RWPE2 (cell line): ENCODE data around the gene MAGED4B.

Experiments
- ATAC-seq: fragments of 200-7000 bp; cut with Tn5 transposase; 3 replicates; pipeline ENCODE4 v1.9.1; 2021; ENCODE audit warnings: low read depth
- DNase-seq: peaks from one replicate; pipeline ENCODE4 v3.0.0-alpha.2; 2020; ENCODE audit warnings: low spot score
- H3K27ac ChIP-seq: fragments of 450-650 bp; 2 replicates; pipeline ENCODE4 v1.5.1; 2017; ENCODE audit warnings: mild to moderate bottlenecking; ENCODE audit not compliant: poor library complexity, severe bottlenecking
- H3K27me3 ChIP-seq: fragments of 250-450 bp; sonication (Bioruptor Pico); 2 replicates; pipeline ENCODE4 v1.5.1; 2021; ENCODE audit warnings: mild to moderate bottlenecking, moderate library complexity; ENCODE audit not compliant: insufficient read depth, poor library complexity, severe bottlenecking
- H3K36me3 ChIP-seq: fragments of 250-450 bp; sonication (Bioruptor Pico); 2 replicates; pipeline ENCODE4 v1.5.1; 2020; ENCODE audit warnings: low read depth, mild to moderate bottlenecking, moderate library complexity
- H3K4me1 ChIP-seq: fragments of 250-450 bp; sonication (Bioruptor Pico); 2 replicates; pipeline ENCODE4 v1.5.1; 2021; ENCODE audit warnings: mild to moderate bottlenecking, moderate library complexity; ENCODE audit not compliant: insufficient read depth, poor library complexity, severe bottlenecking
- H3K4me3 ChIP-seq: fragments of 250-450 bp; sonication (Bioruptor Pico); 2 replicates; pipeline ENCODE4 v1.5.1; 2021; ENCODE audit warnings: mild to moderate bottlenecking, moderate library complexity; ENCODE audit not compliant: severe bottlenecking
- H3K9me3 ChIP-seq: fragments of 250-450 bp; sonication (Bioruptor Pico); 2 replicates; pipeline ENCODE4 v1.5.1; 2021; ENCODE audit warnings: mild to moderate bottlenecking, moderate library complexity; ENCODE audit not compliant: severe bottlenecking
- CTCF ChIP-seq: fragments of 450-650 bp; IDR thresholded peaks from one replicate; pipeline ENCODE4 v1.5.1; 2017; ENCODE audit warnings: mild to moderate bottlenecking, moderate library complexity; ENCODE audit not compliant: poor library complexity, severe bottlenecking

MAGED4B gene

DNA sequence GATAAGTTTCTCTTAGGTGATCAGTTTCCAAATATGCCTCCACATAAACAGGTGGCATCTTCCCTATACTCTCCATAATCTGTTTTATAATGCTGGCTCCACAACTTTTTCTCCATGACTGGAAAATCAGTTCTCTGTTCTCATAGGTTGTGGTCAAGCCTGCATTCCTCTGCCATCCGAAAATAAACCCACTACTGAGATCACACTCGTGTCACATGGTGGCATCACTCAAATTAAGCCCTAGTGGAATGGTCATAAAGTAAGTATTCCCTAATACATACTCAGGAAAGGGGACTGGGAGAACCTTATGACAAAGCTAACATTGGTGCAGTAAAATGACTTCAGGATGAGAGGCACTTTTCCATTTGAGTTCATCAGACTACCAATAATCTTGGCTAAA lies 37.6 kb downstream of the MAGED4B start:
- Histone ChIP-seq H3K4me3 (no peak overlapping the region), H3K4me1 (no peaks in the 10 kb centered on the region), H3K36me3 (no peaks in the 10 kb centered on the region), H3K9me3 (no peaks in the 10 kb centered on the region), H3K27me3 (no peaks in the 10 kb centered on the region), H3K27ac (no peak overlapping the region)
- ATAC-seq (no peak), DNase-seq (no peak)
- no peak for TF ChIP-seq CTCF

GRCh38 chrX:52015794-52016193 lies 53.2 kb downstream of the MAGED4B start:
- TF ChIP-seq CTCF, result no peak
- Histone ChIP-seq H3K27ac (no peak overlapping the region), H3K27me3 (no peaks in the 10 kb centered on the region), H3K9me3 (no peaks in the 10 kb centered on the region), H3K4me3 (no peak overlapping the region), H3K4me1 (no peaks in the 10 kb centered on the region), H3K36me3 (no peaks in the 10 kb centered on the region)
- ATAC-seq (no peak), DNase-seq (no peak)
